Endothelial cell of umbilical vein (primary cell): ENCODE measurements around the gene RPS5.

ENCODE experiments used
- CTCF ChIP-seq, 2 donors: IDR thresholded peaks; 1 replicate in 1 of 2; 2 replicates in 1 of 2; pipeline ENCODE4 v1.5.1; 2011; ENCODE audit warnings: low read length in 2 of 2, mild to moderate bottlenecking in 2 of 2, moderate library complexity in 2 of 2, control low read depth in 1 of 2, inconsistent platforms in 1 of 2, low read depth in 1 of 2; ENCODE audit not compliant: insufficient read depth in 1 of 2; ENCODE audit errors: extremely low read depth in 1 of 2
- GATA2 ChIP-seq: IDR thresholded peaks from 2 replicates; pipeline ENCODE4 v1.7.0; 2011; ENCODE audit warnings: low read depth, mild to moderate bottlenecking, moderate library complexity, mixed read lengths, low read length; ENCODE audit not compliant: insufficient read length, insufficient read depth
- JUN ChIP-seq: IDR thresholded peaks from 2 replicates; pipeline ENCODE4 v1.6.1; 2011; ENCODE audit warnings: borderline replicate concordance, low read depth; ENCODE audit not compliant: insufficient read length, insufficient read depth

- TF ChIP-seq CTCF (IDR thresholded peaks at IDR 0.05; ENCODE audit: extremely low read depth in 1 of 2, insufficient read depth in 1 of 2, low read depth in 1 of 2, low read length in 2 of 2) (no peak), JUN (no peak), GATA2 (no peak)
Observed at GRCh38 chr19:58338336-58338735, 48.7 kb upstream of the RPS5 start.
